ENCODE measurements around the gene SLC25A12.

GRCh38 chr2:171810422-171811244, 83.4 kb downstream of the SLC25A12 start:
- TF ChIP-seq ZNF432 (CRISPR knock-in tag; IDR thresholded peaks at IDR 0.05; ENCODE audit: borderline replicate concordance) (no peak), POLR2A (IDR thresholded peaks at IDR 0.05; ENCODE audit: insufficient read depth in 1 of 2, low read depth in 2 of 2, low read length in 2 of 2) (no peak), MYC (CRISPR knock-in tag; IDR thresholded peaks at IDR 0.05; ENCODE audit: borderline replicate concordance) (no peak), CTCF (CRISPR knock-in tag; IDR thresholded peaks at IDR 0.05) (no peak)
- TF ChIP-seq, protein P1, sequence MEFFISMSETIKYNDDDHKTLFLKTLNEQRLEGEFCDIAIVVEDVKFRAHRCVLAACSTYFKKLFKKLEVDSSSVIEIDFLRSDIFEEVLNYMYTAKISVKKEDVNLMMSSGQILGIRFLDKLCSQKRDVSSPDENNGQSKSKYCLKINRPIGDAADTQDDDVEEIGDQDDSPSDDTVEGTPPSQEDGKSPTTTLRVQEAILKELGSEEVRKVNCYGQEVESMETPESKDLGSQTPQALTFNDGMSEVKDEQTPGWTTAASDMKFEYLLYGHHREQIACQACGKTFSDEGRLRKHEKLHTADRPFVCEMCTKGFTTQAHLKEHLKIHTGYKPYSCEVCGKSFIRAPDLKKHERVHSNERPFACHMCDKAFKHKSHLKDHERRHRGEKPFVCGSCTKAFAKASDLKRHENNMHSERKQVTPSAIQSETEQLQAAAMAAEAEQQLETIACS (CRISPR knock-in tag; IDR thresholded peaks at IDR 0.05) = no peak
